Posterior cingulate gyrus (tissue), 11 donors: ENCODE measurements around the gene IGF2R.
"Not testable (repeated sequence)": the region's sequence is repeated elsewhere in the genome, so short reads cannot be mapped to it uniquely, and the experiment has no call there.

ENCODE experiments used
- DNase-seq, 10 donors: peaks; one replicate each; pipeline versions ENCODE4 v3.0.0 to v3.0.0-alpha.2; 2020 to 2021; ENCODE audit warnings: mixed read lengths in 3 of 10
- intact Hi-C: fragments of 100-400 bp; cut with DNase I; formaldehyde crosslinking; loops from one replicate; pipeline ENCODE4 v1.15.1; 2023

The IGF2R gene

GRCh38 chr6:160088069-160088783, 119.3 kb downstream of the IGF2R start:
- intact Hi-C loops: loop anchor here (1.0 to 10.0 kb wide), 2 partner anchors 223 to 368 kb away; no protein-coding TSS in a partner anchor
- DNase-seq: peak in 9 of 10 donors; percentile 21 to 92 (median 66)

DNA sequence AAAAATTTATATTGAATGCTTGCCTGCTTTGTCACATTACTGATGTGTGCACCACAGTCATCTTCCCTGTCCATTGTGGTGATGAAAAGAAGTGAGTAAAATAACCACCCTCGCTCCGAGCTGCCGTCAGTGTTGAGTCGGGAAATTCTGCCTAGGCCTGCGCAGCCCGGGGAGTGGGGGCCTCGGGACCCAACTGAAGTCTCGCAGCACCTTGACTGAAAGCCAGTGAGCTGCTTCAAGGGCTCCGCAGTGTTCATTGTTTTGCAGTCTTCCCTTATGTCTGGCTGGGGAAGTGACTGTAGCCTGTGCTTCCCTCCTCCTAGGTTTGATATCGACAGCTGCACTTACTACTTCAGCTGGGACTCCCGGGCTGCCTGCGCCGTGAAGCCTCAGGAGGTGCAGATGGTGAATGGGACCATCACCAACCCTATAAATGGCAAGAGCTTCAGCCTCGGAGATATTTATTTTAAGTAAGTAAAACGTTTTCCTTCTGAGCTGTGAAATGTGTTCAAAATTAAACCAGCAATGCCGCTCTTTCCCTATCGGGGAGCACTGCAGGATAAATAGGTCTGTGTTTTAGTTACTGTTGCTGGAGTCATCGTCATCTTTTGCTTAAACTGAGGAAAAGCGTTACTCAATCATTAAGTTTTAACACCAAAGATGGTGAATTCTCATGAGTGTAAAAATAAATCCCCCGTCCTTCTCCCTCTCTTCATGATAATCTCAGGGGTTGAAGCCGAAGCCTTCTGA, 120.1 kb downstream of the IGF2R start:
- DNase-seq: peak in 6 of 10 donors; percentile 28 to 89 (median 66)
- intact Hi-C loops: loop anchor here (1.0 to 10.0 kb wide), 2 partner anchors 224 to 367 kb away; no protein-coding TSS in a partner anchor

GRCh38 chr6:160089534-160089897, 120.6 kb downstream of the IGF2R start:
- intact Hi-C loops: loop anchor here (10.0 kb wide), 1 partner anchor 225 kb away; no protein-coding TSS in a partner anchor
- peak in 2 of 10 donors; percentile 55 to 71 for DNase-seq

DNA sequence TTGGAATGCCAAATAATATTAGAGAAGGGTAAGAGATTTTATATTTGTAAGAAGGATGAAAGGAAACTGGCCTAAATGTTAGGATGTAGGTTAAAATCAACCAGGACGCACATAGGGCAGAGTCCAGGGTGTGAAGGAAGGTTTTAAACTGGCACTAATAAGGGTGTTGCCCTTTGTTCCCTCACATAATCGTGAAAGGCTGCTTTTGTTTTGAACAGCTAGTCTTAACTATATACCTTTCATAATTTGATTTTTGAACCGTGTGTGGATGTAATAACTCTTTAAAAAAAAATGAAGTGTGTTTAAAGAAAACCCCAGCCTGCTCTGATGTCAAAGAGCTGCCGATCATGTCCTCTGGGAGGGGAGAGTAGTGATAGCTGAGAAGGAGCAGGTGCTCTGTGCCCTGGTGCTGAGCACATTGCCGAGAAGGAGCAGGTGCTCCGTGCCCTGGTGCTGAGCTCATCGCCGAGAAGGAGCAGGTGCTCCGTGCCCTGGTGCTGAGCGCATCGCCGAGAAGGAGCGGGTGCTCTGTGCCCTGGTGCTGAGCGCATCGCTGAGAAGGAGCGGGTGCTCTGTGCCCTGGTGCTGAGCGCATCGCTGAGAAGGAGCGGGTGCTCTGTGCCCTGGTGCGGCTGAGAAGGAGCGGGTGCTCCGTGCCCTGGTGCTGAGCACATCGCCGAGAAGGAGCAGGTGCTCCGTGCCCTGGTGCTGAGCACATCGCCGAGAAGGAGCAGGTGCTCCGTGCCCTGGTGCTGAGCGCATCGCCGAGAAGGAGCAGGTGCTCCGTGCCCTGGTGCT, 121.8 kb downstream of the IGF2R start:
- peak in 2 of 10 donors; percentile 30 to 50 for DNase-seq
- intact Hi-C loops: not testable (repeated sequence)

GRCh38 chr6:160092176-160092575, 123.3 kb downstream of the IGF2R start:
- intact Hi-C loops: not testable (repeated sequence)
- DNase-seq: peak in 2 of 10 donors; percentile 27 to 68

- intact Hi-C loops: no loop called here
- DNase-seq: peak in 2 of 10 donors; percentile 74
These were observed 123.7 kb downstream of the IGF2R start for GRCh38 chr6:160092602-160093001.

DNA sequence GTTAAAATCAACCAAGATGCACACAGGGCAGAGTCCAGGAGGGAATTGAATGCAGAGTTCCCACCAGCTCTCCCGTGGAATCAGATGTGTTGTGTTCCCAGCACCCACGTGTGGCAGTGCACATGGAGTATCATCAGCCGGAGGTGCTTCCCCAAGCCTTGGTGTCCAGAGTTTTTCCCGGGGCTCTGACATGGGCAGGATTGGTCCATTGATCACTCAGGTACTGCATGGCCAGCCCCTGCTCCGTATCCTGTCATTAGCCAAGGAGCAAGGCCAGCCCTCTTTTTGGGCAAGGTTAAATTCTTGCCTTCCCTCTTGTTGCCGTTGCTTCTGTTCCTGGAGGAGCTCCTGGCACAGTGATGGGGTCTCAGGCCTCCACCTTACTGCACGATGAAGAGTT, 124.2 kb downstream of the IGF2R start:
- DNase-seq: peak in 2 of 10 donors; percentile 10 to 33

DNA sequence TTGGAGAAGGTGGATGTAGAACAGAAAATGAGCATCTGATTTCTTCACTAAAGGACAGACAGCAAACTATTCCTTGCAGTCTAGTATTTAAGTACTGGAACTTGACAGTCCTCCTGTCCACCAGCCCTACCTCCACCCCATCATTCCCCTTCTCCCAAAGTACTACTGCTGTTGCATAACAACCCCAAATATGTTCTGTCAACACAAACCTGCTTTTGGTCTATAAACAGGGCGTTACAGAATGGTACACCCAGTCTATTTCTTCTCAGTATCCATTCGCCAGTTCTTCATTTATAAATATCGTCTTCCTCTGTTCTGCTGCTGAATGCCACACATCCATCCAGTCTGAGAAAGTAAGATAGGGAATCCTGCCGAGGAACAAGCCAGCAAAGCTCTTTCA, 125.1 kb downstream of the IGF2R start:
- DNase-seq: peak in 1 of 10 donors; percentile 25
- intact Hi-C loops: no loop called here

More for the DNA sequence above, 124.2 kb downstream of the IGF2R start:
- intact Hi-C loops: no loop called here

DNA sequence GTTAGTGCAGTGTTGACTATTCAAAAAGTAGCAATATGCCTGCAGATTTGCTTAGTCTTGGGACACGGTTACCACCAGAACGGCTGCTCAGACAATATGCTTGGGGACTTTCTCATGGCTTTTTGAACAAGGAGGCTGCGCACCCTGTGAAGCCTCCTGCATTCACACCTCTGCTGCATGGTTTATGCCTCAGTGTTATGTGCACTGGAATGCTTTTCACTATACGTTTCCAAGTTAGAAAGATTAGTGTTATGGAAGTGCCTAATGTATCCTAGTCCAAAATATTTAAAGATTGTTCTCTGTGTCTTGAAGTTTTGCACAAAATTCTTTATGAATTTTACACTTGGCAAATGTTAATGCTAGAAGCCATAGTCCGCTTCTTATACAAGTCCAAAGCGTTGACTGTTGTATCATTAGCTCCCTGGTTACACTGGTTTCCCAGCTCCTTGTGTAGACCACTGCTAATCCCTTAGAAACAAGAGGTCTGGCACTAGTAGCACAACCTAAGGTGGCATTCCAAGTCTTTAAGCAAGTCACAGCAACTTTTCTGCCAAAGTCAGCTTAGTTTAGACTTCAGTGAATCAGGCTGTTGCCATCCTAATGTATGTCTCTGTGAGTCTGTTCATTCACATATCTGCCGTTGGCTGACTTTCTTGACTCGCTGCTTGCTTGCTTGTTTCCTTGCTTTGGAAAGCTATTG, 126.4 kb downstream of the IGF2R start:
- DNase-seq: no peak
- intact Hi-C loops: no loop called here

DNA sequence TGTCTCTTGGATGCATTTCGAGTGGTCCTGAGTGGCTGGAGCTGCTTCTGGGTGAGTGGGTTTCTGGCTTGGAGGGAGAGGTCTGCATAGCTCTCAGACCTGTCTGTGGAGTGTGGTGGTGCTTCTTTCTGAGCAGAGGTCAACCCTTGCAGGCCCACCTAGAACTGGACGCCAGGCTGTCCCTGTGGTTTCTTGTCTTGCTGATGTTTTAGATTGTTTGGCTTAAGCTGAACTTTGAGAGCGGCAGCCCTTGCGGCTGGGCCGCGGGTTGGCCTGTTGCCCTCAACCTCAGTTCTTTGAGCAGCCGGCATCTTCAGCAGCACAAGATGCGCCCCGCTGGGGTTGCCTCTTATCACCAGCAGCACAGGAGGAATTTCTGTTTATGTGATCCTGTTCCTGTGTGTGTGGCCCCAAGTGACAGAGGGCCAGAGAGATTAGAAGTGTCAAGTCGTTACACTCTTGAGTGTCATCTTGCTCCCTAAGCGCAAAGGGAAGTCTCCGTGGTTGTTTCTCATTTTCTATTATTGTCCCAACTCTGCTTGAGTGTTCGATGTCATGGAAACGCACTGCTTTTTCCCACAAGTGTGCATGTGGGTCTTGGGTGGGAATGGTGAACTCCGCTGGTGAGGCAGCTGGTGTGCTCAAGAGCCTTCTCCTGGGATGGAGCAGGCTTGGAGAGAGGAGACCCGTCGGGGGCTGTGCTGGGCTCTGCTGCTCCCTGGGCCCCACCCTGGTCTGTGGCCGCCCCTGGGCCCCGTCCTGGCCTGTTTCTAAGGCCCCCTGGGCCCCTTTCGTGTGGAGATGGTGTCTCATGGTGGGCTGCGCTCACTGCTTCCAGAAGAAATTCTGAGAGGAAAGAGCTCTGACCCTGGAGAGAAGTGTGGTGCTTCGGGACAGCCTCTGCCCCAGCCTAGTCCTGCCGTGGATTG, 132.7 kb downstream of the IGF2R start:
- intact Hi-C loops: no loop called here
- DNase-seq: peak in 2 of 10 donors; percentile 75 to 77

GRCh38 chr6:160102399-160102798, 133.5 kb downstream of the IGF2R start:
- peak in 2 of 10 donors; percentile 59 to 79 for DNase-seq
- intact Hi-C loops: no loop called here

GRCh38 chr6:160102956-160103824, 134.3 kb downstream of the IGF2R start:
- DNase-seq: peak in 2 of 10 donors; percentile 35 to 51
- intact Hi-C loops: no loop called here

DNA sequence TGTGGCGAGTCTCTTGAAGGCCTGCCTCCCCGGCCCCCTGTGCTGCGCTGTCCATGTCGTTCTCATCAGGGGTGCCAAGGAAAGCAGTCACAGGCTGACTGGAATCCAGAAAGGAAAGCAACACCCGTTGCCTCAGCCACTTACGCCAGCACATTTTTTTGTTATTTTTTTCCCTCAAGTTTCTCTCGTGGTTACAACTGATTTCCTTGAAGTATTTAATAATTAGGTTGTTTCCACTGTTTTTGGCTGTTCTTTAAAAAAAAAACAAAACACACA, 134.9 kb downstream of the IGF2R start:
- DNase-seq: peak in 1 of 10 donors; percentile 24
- intact Hi-C loops: no loop called here

GRCh38 chr6:160104821-160105517, 136.1 kb downstream of the IGF2R start:
- intact Hi-C loops: no loop called here
- DNase-seq: peak in 2 of 10 donors; percentile 53 to 55

- intact Hi-C loops: no loop called here
- peak in 1 of 10 donors; percentile 37 for DNase-seq
These were observed 137.1 kb downstream of the IGF2R start for GRCh38 chr6:160106010-160106409.

- DNase-seq: no peak
- intact Hi-C loops: no loop called here
These were observed 137.8 kb downstream of the IGF2R start for GRCh38 chr6:160106701-160107100.

GRCh38 chr6:160108077-160108476, 139.2 kb downstream of the IGF2R start:
- intact Hi-C loops: no loop called here
- no peak for DNase-seq
